Glutamatergic neuron (in vitro differentiated cells): ENCODE results near the gene FKBP10. TPM values are rescaled to one million over a fixed set of nuclear protein-coding genes. Genes with fewer than 3 reads are reported as not detected.

Experiments used
- DNase-seq: peaks from one replicate; pipeline ENCODE4 v3.0.0; 2022
- H3K27ac Mint-ChIP-seq: one replicate; pipeline ENCODE4 v1.8.0; 2020; ENCODE audit warnings: mild to moderate bottlenecking, mixed read lengths, inconsistent platforms; ENCODE audit not compliant: unreplicated experiment
- H3K27me3 Mint-ChIP-seq: one replicate; pipeline ENCODE4 v1.8.0; 2020; ENCODE audit warnings: mild to moderate bottlenecking, moderate library complexity, mixed read lengths, inconsistent platforms; ENCODE audit not compliant: unreplicated experiment
- H3K36me3 Mint-ChIP-seq: one replicate; pipeline ENCODE4 v1.8.0; 2020; ENCODE audit warnings: mild to moderate bottlenecking, mixed read lengths, inconsistent platforms; ENCODE audit not compliant: unreplicated experiment
- H3K4me1 Mint-ChIP-seq: one replicate; pipeline ENCODE4 v1.8.0; 2020; ENCODE audit warnings: mild to moderate bottlenecking, low read depth, mixed read lengths, inconsistent platforms; ENCODE audit not compliant: unreplicated experiment
- H3K4me3 Mint-ChIP-seq: one replicate; pipeline ENCODE4 v1.8.0; 2020; ENCODE audit warnings: mild to moderate bottlenecking, mixed read lengths, inconsistent platforms; ENCODE audit not compliant: unreplicated experiment
- H3K9me3 Mint-ChIP-seq: one replicate; pipeline ENCODE4 v1.8.0; 2020; ENCODE audit warnings: mild to moderate bottlenecking, moderate library complexity, mixed read lengths, inconsistent platforms; ENCODE audit not compliant: unreplicated experiment
- long read RNA-seq: library from polyadenylated mRNA; unstranded; transcript quantifications from one replicate; pipeline ENCODE4 v2.0.0, GENCODE V29; 2020; ENCODE audit not compliant: unreplicated experiment
- total RNA-seq: library from RNA; stranded (reverse); fragmentation: NEBNext Ultra II Directional; extraction: Animal tissue kit (Norgen Biotek cat#: 25700); gene quantifications from one replicate; pipeline ENCODE4 v1.2.1, GENCODE V29; 2021; ENCODE audit not compliant: unreplicated experiment
- TF ChIP-seq, protein P1 (sequence below): fragments of 200-600 bp; sonication (generic); IDR thresholded peaks from one replicate; pipeline ENCODE4 v1.5.0; 2021; ENCODE audit not compliant: partially characterized antibody, unreplicated experiment

The FKBP10 gene, protein sequence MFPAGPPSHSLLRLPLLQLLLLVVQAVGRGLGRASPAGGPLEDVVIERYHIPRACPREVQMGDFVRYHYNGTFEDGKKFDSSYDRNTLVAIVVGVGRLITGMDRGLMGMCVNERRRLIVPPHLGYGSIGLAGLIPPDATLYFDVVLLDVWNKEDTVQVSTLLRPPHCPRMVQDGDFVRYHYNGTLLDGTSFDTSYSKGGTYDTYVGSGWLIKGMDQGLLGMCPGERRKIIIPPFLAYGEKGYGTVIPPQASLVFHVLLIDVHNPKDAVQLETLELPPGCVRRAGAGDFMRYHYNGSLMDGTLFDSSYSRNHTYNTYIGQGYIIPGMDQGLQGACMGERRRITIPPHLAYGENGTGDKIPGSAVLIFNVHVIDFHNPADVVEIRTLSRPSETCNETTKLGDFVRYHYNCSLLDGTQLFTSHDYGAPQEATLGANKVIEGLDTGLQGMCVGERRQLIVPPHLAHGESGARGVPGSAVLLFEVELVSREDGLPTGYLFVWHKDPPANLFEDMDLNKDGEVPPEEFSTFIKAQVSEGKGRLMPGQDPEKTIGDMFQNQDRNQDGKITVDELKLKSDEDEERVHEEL
- total RNA-seq = 28.5 TPM
- long read RNA-seq, partial matches to known transcripts = 2 of 5 reads
- long read RNA-seq, other reads (novel, unspliced or antisense) = 1 of 5 reads

DNA sequence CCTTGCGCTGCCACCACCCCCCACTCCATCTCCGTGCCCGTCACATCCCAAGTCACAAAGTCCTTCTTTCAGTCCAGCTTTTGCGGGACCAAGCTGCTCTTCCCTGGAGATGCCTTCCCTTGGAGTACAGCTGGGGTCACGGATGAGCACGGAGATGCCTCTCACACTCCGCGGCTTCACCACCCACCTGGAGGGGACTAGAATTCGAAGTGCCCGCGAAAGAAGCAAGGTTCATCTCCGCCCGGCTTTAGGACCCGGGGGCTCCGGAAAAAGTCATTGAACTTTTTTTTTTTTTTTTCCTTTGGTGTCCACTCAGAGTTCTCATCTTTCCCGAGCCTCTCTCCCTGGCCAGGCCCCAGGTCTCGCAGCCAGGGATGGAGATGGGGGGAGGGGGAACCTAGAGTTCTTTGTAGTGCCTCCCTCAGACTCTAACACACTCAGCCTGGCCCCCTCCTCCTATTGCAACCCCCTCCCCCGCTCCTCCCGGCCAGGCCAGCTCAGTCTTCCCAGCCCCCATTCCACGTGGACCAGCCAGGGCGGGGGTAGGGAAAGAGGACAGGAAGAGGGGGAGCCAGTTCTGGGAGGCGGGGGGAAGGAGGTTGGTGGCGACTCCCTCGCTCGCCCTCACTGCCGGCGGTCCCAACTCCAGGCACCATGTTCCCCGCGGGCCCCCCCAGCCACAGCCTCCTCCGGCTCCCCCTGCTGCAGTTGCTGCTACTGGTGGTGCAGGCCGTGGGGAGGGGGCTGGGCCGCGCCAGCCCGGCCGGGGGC is at the start of gene FKBP10:
Gene FKBP10 (plus strand): TSS at position 624 of the 771 bp plus-strand sequence. CDS start 31 bp downstream, at position 655.
- no peaks in the 10 kb centered on the region for H3K4me1 Mint-ChIP-seq
- DNase-seq = peak; percentile 65
- peaks cover 3% of the 10 kb centered on the region for H3K9me3 Mint-ChIP-seq
- H3K27ac Mint-ChIP-seq = peak within 1 kb of the TSS; percentile 46
- no peaks in the 10 kb centered on the region for H3K36me3 Mint-ChIP-seq
- TF ChIP-seq, protein P1, sequence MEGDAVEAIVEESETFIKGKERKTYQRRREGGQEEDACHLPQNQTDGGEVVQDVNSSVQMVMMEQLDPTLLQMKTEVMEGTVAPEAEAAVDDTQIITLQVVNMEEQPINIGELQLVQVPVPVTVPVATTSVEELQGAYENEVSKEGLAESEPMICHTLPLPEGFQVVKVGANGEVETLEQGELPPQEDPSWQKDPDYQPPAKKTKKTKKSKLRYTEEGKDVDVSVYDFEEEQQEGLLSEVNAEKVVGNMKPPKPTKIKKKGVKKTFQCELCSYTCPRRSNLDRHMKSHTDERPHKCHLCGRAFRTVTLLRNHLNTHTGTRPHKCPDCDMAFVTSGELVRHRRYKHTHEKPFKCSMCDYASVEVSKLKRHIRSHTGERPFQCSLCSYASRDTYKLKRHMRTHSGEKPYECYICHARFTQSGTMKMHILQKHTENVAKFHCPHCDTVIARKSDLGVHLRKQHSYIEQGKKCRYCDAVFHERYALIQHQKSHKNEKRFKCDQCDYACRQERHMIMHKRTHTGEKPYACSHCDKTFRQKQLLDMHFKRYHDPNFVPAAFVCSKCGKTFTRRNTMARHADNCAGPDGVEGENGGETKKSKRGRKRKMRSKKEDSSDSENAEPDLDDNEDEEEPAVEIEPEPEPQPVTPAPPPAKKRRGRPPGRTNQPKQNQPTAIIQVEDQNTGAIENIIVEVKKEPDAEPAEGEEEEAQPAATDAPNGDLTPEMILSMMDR = no peak
- H3K27me3 Mint-ChIP-seq = peaks cover 11% of the 10 kb centered on the region
- H3K4me3 Mint-ChIP-seq = peak within 1 kb of the TSS; percentile 96

DNA sequence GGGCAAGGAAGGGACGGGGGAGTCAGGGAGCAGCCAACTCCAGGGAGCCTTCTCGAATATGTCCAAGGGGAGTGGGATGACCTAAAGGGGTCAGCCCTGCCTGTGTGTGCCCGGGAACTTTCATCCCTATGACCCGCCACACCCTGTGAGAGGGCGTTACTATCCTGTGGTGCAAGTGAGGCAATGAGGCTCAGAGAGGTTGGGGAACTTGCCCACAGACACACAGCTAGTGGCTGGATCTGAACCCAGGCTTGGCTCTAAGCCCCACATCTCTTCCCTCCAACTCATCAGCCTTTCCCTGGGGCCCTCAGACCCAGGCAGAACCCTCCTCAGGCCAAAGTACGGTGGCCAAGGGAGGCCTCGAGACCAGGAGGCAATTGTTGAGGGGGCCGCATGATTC is 49.5 kb upstream of the FKBP10 start:
- Mint-ChIP-seq H3K4me1 (no peaks in the 10 kb centered on the region), H3K27me3 (peaks cover 6% of the 10 kb centered on the region), H3K36me3 (peaks cover under 1% of the 10 kb centered on the region), H3K9me3 (peaks cover 6% of the 10 kb centered on the region), H3K4me3 (no peak overlapping the region), H3K27ac (no peak overlapping the region)
- DNase-seq = no peak
- TF ChIP-seq, protein P1 = no peak

DNA sequence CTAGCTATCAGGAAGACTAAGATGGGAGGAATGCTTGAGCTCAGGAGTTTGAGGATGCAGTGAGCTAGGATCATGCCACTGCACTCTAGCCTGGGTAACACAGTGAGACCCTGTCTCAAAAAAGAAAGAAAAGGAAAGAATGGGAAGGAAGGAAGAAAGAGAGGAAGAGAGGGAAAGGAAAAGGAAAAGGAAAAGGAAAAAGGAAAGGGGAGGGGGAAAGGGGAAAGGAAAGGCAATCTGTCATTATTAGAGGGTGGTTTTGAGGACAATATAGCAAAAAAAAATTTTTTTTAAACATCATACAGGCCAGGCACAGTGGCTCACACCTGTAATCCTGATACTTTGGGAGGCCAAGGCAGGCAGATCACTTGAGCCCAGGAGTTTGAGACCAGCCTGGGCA is 46.7 kb upstream of the FKBP10 start:
- DNase-seq = no peak
- peaks cover 14% of the 10 kb centered on the region for H3K9me3 Mint-ChIP-seq
- no peak overlapping the region for H3K27ac Mint-ChIP-seq
- H3K36me3 Mint-ChIP-seq = peaks cover 5% of the 10 kb centered on the region
- H3K4me1 Mint-ChIP-seq = peaks cover 4% of the 10 kb centered on the region
- no peak overlapping the region for H3K4me3 Mint-ChIP-seq
- TF ChIP-seq, protein P1 = no peak
- H3K27me3 Mint-ChIP-seq = peaks cover 15% of the 10 kb centered on the region

DNA sequence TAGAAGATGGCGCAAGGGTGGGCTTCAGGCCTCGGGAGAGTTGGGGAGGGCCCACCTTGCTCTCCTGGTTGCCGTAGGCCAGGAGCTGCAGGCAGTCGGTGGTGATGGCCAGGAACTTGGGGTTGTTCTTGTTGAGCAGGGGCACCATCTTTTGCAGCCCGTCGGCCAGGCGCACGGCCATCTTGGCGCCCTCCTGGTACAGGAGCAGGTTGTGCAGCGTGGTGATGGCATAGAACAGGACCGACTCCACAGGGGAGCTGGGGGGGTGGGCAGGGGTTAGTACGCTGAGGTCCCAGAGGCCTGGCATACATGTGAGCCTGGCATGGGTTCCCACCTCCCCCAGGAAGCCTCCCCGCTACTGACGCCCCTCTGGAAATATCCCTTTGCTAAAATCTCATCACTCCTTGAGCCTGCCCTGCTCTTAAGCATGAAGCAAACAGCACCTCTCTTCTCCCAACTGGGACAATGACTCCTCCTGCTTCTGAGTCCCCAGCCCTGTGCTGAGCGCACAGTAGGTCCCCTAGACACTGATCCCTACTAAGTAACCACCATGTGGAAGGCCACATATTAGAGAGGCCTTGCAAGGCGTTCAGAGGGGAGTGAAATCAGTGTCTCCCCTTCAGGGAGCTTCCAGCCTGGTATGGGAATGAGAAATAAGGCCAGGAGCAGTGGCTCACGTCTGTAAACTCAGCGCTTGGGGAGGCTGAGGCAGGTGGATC is 45.3 kb upstream of the FKBP10 start:
- TF ChIP-seq, protein P1 = no peak
- peaks cover 16% of the 10 kb centered on the region for H3K27me3 Mint-ChIP-seq
- H3K4me1 Mint-ChIP-seq = peaks cover 8% of the 10 kb centered on the region
- H3K27ac Mint-ChIP-seq = no peak overlapping the region
- peaks cover 17% of the 10 kb centered on the region for H3K9me3 Mint-ChIP-seq
- no peak for DNase-seq
- H3K4me3 Mint-ChIP-seq = no peak overlapping the region
- H3K36me3 Mint-ChIP-seq = peaks cover 5% of the 10 kb centered on the region
